ENCODE measurements around the gene MKRN1.
"Not testable (repeated sequence)": the region's sequence is repeated elsewhere in the genome, so short reads cannot be mapped to it uniquely, and the experiment has no call there.

The MKRN1 gene
- long read RNA-seq, donor 1, transcript MKRN1-202 (5 exons, 1,601 nt): minor isoform, 11 of 26 reads
- long read RNA-seq, donor 1, transcript MKRN1-201 (8 exons, 3,151 nt): major isoform, 15 of 26 reads
- long read RNA-seq, donor 1, partial matches to known transcripts: 0 of 26 reads
- long read RNA-seq, donor 1, other reads (novel, unspliced or antisense): 0 of 26 reads
- long read RNA-seq, donor 2, transcript MKRN1-201 (8 exons, 3,151 nt): minor isoform, 7 of 17 reads
- long read RNA-seq, donor 2, transcript MKRN1-202 (5 exons, 1,601 nt): major isoform, 8 of 17 reads
- long read RNA-seq, donor 2, partial matches to known transcripts: 0 of 17 reads
- long read RNA-seq, donor 2, other reads (novel, unspliced or antisense): 0 of 17 reads
- long read RNA-seq, donor 3, transcript MKRN1-202 (5 exons, 1,601 nt): major isoform, 15 of 29 reads
- long read RNA-seq, donor 3, transcript MKRN1-201 (8 exons, 3,151 nt): minor isoform, 14 of 29 reads
- long read RNA-seq, donor 3, partial matches to known transcripts: 0 of 29 reads
- long read RNA-seq, donor 3, other reads (novel, unspliced or antisense): 0 of 29 reads
- long read RNA-seq, donor 4, transcript MKRN1-202 (5 exons, 1,601 nt): minor isoform, 7 of 28 reads
- long read RNA-seq, donor 4, transcript MKRN1-201 (8 exons, 3,151 nt): major isoform, 18 of 28 reads
- long read RNA-seq, donor 4, partial matches to known transcripts: 0 of 28 reads
- long read RNA-seq, donor 4, other reads (novel, unspliced or antisense): 0 of 28 reads
- long read RNA-seq, donor 5, transcript MKRN1-201 (8 exons, 3,151 nt): major isoform, 20 of 28 reads
- long read RNA-seq, donor 5, transcript MKRN1-202 (5 exons, 1,601 nt): minor isoform, 8 of 28 reads
- long read RNA-seq, donor 5, partial matches to known transcripts: 0 of 28 reads
- long read RNA-seq, donor 5, other reads (novel, unspliced or antisense): 0 of 28 reads
- long read RNA-seq, donor 6, transcript MKRN1-202 (5 exons, 1,601 nt): major isoform, 19 of 40 reads
- long read RNA-seq, donor 6, transcript MKRN1-201 (8 exons, 3,151 nt): major isoform, 19 of 40 reads
- long read RNA-seq, donor 6, partial matches to known transcripts: 0 of 40 reads
- long read RNA-seq, donor 6, other reads (novel, unspliced or antisense): 0 of 40 reads
- long read RNA-seq, donor 7, transcript MKRN1-202 (5 exons, 1,601 nt): major isoform, 33 of 86 reads
- long read RNA-seq, donor 7, transcript MKRN1-201 (8 exons, 3,151 nt): minor isoform, 28 of 86 reads
- long read RNA-seq, donor 7, partial matches to known transcripts: 22 of 86 reads
- long read RNA-seq, donor 7, other reads (novel, unspliced or antisense): 0 of 86 reads
- long read RNA-seq, donor 8, transcript MKRN1-202 (5 exons, 1,601 nt): minor isoform, 7 of 36 reads
- long read RNA-seq, donor 8, transcript MKRN1-201 (8 exons, 3,151 nt): major isoform, 27 of 36 reads
- long read RNA-seq, donor 8, partial matches to known transcripts: 0 of 36 reads
- long read RNA-seq, donor 8, other reads (novel, unspliced or antisense): 0 of 36 reads

- peak; percentile 89 for DNase-seq
These were observed at the start of gene MKRN1 for GRCh38 chr7:140479062-140479738. Gene MKRN1 (minus strand): TSS chr7:140479505. CDS start chr7:140479344, 161 bp downstream.

- peak; percentile 44 for DNase-seq
These were observed 47.7 kb upstream of the MKRN1 start for GRCh38 chr7:140526787-140527664.

GRCh38 chr7:140526214-140526613, 46.9 kb upstream of the MKRN1 start:
- DNase-seq: peak; percentile 51

- DNase-seq: no peak
These were observed 46.4 kb upstream of the MKRN1 start for GRCh38 chr7:140525743-140526142.

GRCh38 chr7:140521421-140521820, 42.1 kb upstream of the MKRN1 start:
- DNase-seq: no peak

- no peak for DNase-seq
These were observed 39.7 kb upstream of the MKRN1 start for GRCh38 chr7:140519007-140519399.

- DNase-seq: no peak
These were observed 39.2 kb upstream of the MKRN1 start for GRCh38 chr7:140518370-140519006.

- DNase-seq: peak; percentile 75
These were observed 38.5 kb upstream of the MKRN1 start for GRCh38 chr7:140517546-140518369.

GRCh38 chr7:140512317-140513000, 33.2 kb upstream of the MKRN1 start:
- DNase-seq: no peak

- DNase-seq: no peak
These were observed 30.5 kb upstream of the MKRN1 start for GRCh38 chr7:140509789-140510188.

- not testable (repeated sequence) for DNase-seq
These were observed 28.3 kb upstream of the MKRN1 start for GRCh38 chr7:140507556-140507955.

- DNase-seq: peak; percentile 16
These were observed 27.6 kb upstream of the MKRN1 start for GRCh38 chr7:140506788-140507464.

- DNase-seq: no peak
These were observed 22.7 kb upstream of the MKRN1 start for GRCh38 chr7:140501966-140502365.

GRCh38 chr7:140497807-140498206, 18.5 kb upstream of the MKRN1 start:
- not testable (repeated sequence) for DNase-seq

GRCh38 chr7:140497241-140497769, 18.0 kb upstream of the MKRN1 start:
- DNase-seq: no peak

GRCh38 chr7:140495514-140496097, 16.3 kb upstream of the MKRN1 start:
- DNase-seq: no peak

GRCh38 chr7:140494867-140495266, 15.6 kb upstream of the MKRN1 start:
- no peak for DNase-seq

Data from right kidney (tissue), 9 donors.